WTC11 (cell line): ENCODE results near the gene EN2. TPM values are rescaled to one million over a fixed set of nuclear protein-coding genes. Genes with fewer than 3 reads are reported as not detected.

Source experiments
- AFF4 ChIP-seq: sonication (generic); formaldehyde crosslinking; IDR thresholded peaks from 2 replicates; pipeline ENCODE4 v1.8.1; 2023; ENCODE audit warnings: mild to moderate bottlenecking, missing genetic modification reagents, borderline replicate concordance
- MAX ChIP-seq: sonication (generic); formaldehyde crosslinking; IDR thresholded peaks from 2 replicates; pipeline ENCODE4 v1.8.0; 2022; ENCODE audit warnings: mild to moderate bottlenecking, missing genetic modification reagents
- TEAD4 ChIP-seq: sonication (generic); formaldehyde crosslinking; IDR thresholded peaks from 2 replicates; pipeline ENCODE4 v1.8.0; 2022; ENCODE audit warnings: mild to moderate bottlenecking, missing genetic modification reagents
- total RNA-seq: library from RNA; stranded (reverse); gene quantifications from 3 replicates; pipeline ENCODE4 v1.2.3, GENCODE V29; 2021

The EN2 gene
- total RNA-seq, 1 experiment from 2014 or later: not detected

GRCh38 chr7:155514296-155514695 is 56.4 kb downstream of the EN2 start (continued):
- TF ChIP-seq AFF4 (no peak), TEAD4 (CRISPR knock-in tag) (no peak), MAX (CRISPR knock-in tag) (no peak)

Other genes with a start within 250 kb of the EN2 start
- 32.3 to 41.2 TPM (median 40.1 TPM) in 3 replicates for gene INSIG1, start 160.3 kb upstream of the EN2 start, total RNA-seq
- 0.09 TPM in 2 of 3 replicates, not detected in the other for gene CNPY1, start 88.4 kb downstream of the EN2 start, total RNA-seq
- gene RBM33, start 186.5 kb downstream of the EN2 start, total RNA-seq: 77.1 to 81.8 TPM (median 77.9 TPM) in 3 replicates